Ectodermal cell (in vitro differentiated cells): ENCODE measurements around the gene WHAMM.
"Not testable (repeated sequence)": the region's sequence is repeated elsewhere in the genome, so short reads cannot be mapped to it uniquely, and the experiment has no call there.

Source experiments
- H3K27ac ChIP-seq: 2 replicates; pipeline ENCODE4 v1.7.0; 2013; ENCODE audit warnings: mild to moderate bottlenecking, low read depth, low read length; ENCODE audit not compliant: insufficient read depth, poor library complexity, severe bottlenecking
- H3K27me3 ChIP-seq: 2 replicates; pipeline ENCODE4 v1.7.0; 2013; ENCODE audit warnings: mild to moderate bottlenecking, low read length; ENCODE audit not compliant: insufficient read depth, control insufficient read depth, poor library complexity, severe bottlenecking
- H3K36me3 ChIP-seq: one replicate; pipeline ENCODE4 v1.7.0; 2013; ENCODE audit warnings: low read length; ENCODE audit not compliant: control insufficient read depth, insufficient read depth
- H3K4me1 ChIP-seq: one replicate; pipeline ENCODE4 v1.7.0; 2013; ENCODE audit warnings: low read length; ENCODE audit not compliant: control insufficient read depth, insufficient read depth
- H3K4me3 ChIP-seq: 2 replicates; pipeline ENCODE4 v1.7.0; 2013; ENCODE audit warnings: low read depth, low read length, control low read depth; ENCODE audit not compliant: insufficient read depth
- H3K9me3 ChIP-seq: 2 replicates; pipeline ENCODE4 v1.7.0; 2013; ENCODE audit warnings: mild to moderate bottlenecking, low read length, moderate library complexity; ENCODE audit not compliant: control insufficient read depth
- WGBS, 2 experiments: methylation state at CpG; one replicate each; pipeline ENCODE4 v1.1.7; 2013; ENCODE audit warnings: missing lambda C conversion rate in 2 of 2; 5-methylcytosine and 5-hydroxymethylcytosine counted together

The WHAMM gene

GRCh38 chr15:82865981-82866380 lies 56.6 kb downstream of the WHAMM start:
- H3K4me3 ChIP-seq, H3K27ac ChIP-seq, H3K4me1 ChIP-seq, H3K27me3 ChIP-seq, H3K36me3 ChIP-seq, H3K9me3 ChIP-seq: not testable (repeated sequence)
- 77 to 80% methylated on average over 3 of the region's 3 CpGs for WGBS, 2 experiments

DNA sequence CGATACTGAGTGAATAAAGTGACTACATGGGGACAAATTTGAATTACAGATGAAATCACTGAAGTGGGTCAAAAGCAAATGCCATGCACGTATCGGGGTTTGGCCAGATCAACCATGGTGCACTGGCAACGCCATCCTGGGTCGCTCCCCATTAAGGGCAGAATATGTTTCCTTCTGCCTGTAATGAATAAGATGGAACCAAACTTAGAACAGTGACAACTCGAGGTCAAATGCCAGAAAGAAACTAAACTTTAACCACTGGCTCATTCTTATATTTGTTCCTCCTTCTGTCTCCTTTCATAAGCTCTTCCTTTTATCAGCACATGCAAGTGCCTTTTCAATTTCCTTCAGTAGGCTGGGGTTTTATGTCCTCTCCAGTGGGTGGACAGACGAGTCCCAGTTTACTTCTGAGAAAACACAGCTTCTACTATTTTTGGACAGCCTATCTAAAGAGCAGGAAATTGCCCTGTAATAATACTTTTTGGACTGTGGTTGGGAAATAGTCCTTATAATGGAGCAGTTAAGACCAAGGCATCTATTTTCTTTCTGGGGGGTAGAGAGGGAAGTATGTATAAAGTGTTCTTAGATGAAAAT lies 61.4 kb downstream of the WHAMM start:
- no peaks in the 10 kb centered on the region for H3K36me3 ChIP-seq
- no peaks in the 10 kb centered on the region for H3K27me3 ChIP-seq

DNA sequence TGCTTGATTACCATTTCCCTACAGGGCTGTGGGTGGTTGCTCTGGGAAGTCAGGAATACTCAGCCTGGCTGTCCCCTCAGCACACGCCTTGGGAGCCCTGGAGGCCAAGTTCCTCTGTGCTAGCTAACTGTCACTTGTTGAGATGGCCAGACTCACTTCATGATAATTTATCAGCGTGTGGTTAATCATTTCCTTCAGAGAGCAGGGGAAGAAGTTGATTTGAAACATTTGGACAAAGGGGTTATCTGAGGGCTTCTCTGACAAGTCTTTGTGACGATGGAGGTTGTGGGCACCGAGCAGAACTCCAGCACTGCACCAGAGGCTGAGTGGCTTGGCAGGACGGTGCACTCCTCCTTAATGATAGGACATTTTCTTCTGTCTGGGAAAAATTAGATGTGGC lies 61.9 kb downstream of the WHAMM start:
- Histone ChIP-seq H3K4me1 (no peaks in the 10 kb centered on the region), H3K4me3 (no peak overlapping the region), H3K27me3 (no peaks in the 10 kb centered on the region), H3K27ac (no peak overlapping the region), H3K36me3 (no peaks in the 10 kb centered on the region), H3K9me3 (no peaks in the 10 kb centered on the region)
- WGBS, 2 experiments = 93 to 95% methylated on average over 5 of the region's 5 CpGs

More for the DNA sequence above, 61.4 kb downstream of the WHAMM start:
- H3K9me3 ChIP-seq = no peaks in the 10 kb centered on the region
- WGBS, 2 experiments = 92 to 94% methylated on average over 7 of the region's 7 CpGs
- H3K4me3 ChIP-seq = no peak overlapping the region
- H3K27ac ChIP-seq = no peak overlapping the region
- H3K4me1 ChIP-seq = no peaks in the 10 kb centered on the region

DNA sequence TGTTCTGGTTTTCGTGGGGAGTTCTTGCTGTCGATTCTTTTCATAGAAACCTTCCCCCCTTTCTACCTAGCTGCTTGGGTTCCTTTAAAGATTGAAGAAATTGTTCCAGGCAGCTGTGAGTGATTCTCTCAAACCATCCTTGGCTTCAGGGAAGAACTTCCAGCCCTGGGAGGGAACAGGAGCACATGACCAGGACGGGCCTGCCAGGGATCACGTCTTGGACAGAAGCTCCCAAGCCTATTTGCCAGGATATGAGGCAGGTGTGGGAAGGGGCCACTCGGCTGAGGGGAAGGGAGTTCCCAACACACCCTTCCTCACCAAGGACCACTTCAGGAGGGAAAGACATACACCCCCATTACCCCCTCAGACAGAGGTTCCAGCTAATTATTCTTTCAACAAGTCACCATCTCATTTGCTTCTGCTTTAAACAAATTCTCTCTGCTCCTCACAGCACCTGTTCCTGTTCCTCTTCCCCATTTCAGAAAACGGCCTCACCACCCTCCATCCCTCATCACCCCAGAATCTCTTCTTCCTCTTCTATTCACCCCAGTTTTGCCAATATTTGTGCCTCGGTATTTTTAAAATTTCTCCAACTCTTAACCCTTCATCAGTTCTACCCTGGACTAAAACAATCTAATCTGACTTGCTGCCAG lies 62.5 kb downstream of the WHAMM start:
- no peaks in the 10 kb centered on the region for H3K27me3 ChIP-seq
- H3K4me3 ChIP-seq = no peak overlapping the region
- no peaks in the 10 kb centered on the region for H3K36me3 ChIP-seq
- H3K27ac ChIP-seq = no peak overlapping the region
- H3K9me3 ChIP-seq = no peaks in the 10 kb centered on the region
- no peaks in the 10 kb centered on the region for H3K4me1 ChIP-seq
- WGBS, 2 experiments = 89 to 92% methylated on average over 7 of the region's 7 CpGs

DNA sequence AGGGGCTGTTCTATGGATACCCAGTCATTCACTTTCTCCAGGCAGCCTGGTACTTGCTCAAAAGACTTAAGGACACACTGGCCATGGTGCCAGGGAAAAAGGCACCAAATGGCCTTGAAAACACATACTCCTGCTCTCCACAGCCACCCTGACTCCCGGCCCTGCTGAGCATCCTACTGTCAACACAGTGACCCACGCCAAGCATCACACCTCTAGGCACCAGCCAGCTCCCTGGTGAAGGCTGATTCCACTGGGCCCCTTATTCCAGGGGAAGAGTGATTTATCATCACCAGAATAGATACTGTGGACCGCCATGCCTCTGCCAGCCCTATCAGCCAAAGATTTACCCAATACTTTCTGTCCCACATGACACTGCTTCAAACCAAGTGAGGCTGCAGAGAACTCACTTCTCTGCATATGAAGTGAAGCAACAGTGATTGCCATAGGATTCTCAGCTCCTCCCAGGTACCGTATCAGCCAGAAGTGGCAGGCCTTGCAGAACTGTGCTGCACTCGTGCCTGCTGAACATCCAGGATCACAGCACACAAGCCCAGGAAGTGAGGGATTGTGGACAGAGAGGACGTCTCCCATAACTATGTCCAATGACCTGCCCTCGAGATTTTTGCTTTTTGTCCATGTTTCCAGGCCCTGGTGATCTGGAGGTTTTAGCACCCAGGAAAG lies 63.7 kb downstream of the WHAMM start:
- Histone ChIP-seq H3K36me3 (no peaks in the 10 kb centered on the region), H3K4me1 (no peaks in the 10 kb centered on the region), H3K27me3 (no peaks in the 10 kb centered on the region), H3K9me3 (no peaks in the 10 kb centered on the region), H3K4me3 (no peak overlapping the region), H3K27ac (no peak overlapping the region)
- WGBS, 2 experiments = 88 to 94% methylated on average over 7 of the region's 7 CpGs

DNA sequence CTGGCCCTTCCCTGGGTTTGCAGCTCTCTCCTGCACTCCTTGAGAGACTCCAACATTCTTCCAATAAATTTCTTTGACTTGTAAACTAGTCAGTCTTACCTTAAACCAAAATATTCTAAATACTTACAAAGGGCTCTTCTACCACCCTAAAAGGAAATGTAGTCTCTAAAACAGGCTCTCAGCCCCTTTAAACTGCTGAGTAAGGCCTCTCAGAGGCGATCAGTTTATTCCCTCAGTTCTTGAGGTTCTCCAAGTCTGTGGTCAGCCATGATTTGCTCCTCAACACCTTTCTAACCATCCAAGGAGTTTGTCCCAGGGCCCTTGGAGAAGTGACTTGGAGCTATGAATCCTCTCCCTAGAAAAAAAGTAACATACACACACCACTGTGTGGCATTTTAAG lies 64.8 kb downstream of the WHAMM start:
- H3K36me3 ChIP-seq = no peaks in the 10 kb centered on the region
- no peak overlapping the region for H3K27ac ChIP-seq
- no peaks in the 10 kb centered on the region for H3K4me1 ChIP-seq
- WGBS, 2 experiments = 92 to 97% methylated on average over 1 of the region's 1 CpG
- no peak overlapping the region for H3K4me3 ChIP-seq
- H3K27me3 ChIP-seq = no peaks in the 10 kb centered on the region
- no peaks in the 10 kb centered on the region for H3K9me3 ChIP-seq

GRCh38 chr15:82874961-82875360 lies 65.5 kb downstream of the WHAMM start:
- 92% methylated on average over 10 of the region's 10 CpGs for WGBS, 2 experiments
- Histone ChIP-seq H3K36me3 (no peaks in the 10 kb centered on the region), H3K4me1 (no peaks in the 10 kb centered on the region), H3K27me3 (no peaks in the 10 kb centered on the region), H3K9me3 (no peaks in the 10 kb centered on the region), H3K4me3 (no peak overlapping the region), H3K27ac (no peak overlapping the region)

DNA sequence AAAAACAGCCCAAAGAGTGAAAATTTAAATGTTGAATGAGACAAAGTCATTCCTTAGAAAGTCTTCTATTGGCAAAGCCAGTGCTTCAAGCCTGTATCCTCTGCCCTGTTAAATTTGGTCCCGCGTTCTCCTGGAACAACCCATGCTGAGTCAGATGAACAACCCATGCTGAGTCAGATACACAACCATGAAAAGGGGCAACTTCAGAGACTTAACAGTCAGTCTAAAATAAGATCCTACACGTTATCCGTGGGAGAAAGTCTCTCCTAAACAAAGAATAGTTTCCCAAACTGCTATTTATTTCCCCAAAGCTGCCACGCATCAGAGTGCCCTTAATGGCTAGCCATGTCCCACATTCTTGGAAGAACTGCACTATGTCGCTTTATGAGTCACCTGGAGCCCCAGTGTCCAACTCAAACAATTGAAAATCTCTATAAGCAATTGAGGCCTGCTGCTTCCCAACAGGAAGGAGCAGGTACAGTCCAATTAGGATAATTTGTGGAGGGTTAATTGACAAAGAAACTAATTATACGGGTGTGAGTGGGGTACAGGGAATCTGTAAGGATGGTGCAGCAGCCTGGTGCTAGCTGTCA lies 66.1 kb downstream of the WHAMM start:
- no peaks in the 10 kb centered on the region for H3K9me3 ChIP-seq
- no peak overlapping the region for H3K4me3 ChIP-seq
- H3K36me3 ChIP-seq = no peaks in the 10 kb centered on the region
- WGBS, 2 experiments = 92 to 94% methylated on average over 7 of the region's 7 CpGs
- no peaks in the 10 kb centered on the region for H3K27me3 ChIP-seq
- no peaks in the 10 kb centered on the region for H3K4me1 ChIP-seq
- H3K27ac ChIP-seq = no peak overlapping the region

DNA sequence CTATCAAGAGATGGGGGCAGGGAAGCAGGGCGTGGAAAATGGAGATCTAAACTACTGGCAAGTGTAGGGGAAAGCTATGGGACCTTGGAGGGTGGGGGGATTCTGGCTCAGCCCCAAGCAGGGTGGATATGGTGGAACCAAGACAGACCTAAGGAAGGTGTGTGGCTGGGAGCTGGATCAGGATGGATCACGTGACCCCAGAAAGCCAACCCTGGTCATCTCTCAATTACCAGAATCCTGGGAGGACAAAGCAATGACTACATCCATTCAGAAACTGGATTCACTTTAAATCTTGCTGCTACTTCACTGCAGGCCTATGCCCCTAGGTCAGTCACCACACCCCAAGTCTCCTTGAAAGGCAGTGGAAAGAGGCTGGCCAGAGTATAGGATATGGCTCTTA lies 68.4 kb downstream of the WHAMM start:
- Histone ChIP-seq H3K27ac (no peak overlapping the region), H3K4me1 (no peaks in the 10 kb centered on the region), H3K9me3 (no peaks in the 10 kb centered on the region), H3K36me3 (no peaks in the 10 kb centered on the region), H3K4me3 (no peak overlapping the region), H3K27me3 (no peaks in the 10 kb centered on the region)
- 91 to 92% methylated on average over 2 of the region's 2 CpGs for WGBS, 2 experiments

- H3K4me1 ChIP-seq = no peaks in the 10 kb centered on the region
- H3K9me3 ChIP-seq = no peaks in the 10 kb centered on the region
- H3K27me3 ChIP-seq = no peaks in the 10 kb centered on the region
- H3K27ac ChIP-seq = no peak overlapping the region
- H3K36me3 ChIP-seq = no peaks in the 10 kb centered on the region
- 92 to 93% methylated on average over 5 of the region's 5 CpGs for WGBS, 2 experiments
- no peak overlapping the region for H3K4me3 ChIP-seq
Observed at GRCh38 chr15:82878325-82878724, 68.9 kb downstream of the WHAMM start.
